MCF 10A (cell line): ENCODE data around the gene ZMIZ1. TPM values are rescaled to one million over a fixed set of nuclear protein-coding genes. Genes with fewer than 3 reads are reported as not detected.

Experiments
- BruUV-seq: library from RNA; stranded (reverse); fragments of 400-500 nt; replicated peaks from 2 replicates; lab custom pipeline; 2021; lab: Mats Ljungman, UMichigan
- CTCF ChIA-PET: fragments of 300-600 bp; sonication (Branson Sonifier 250); formaldehyde crosslinking; extraction: SDS; loops from one replicate; lab custom pipeline; 2021; ENCODE audit warnings: antibody characterized with exemption, inconsistent platforms; lab: Yijun Ruan, JAX
- POLR2A ChIA-PET: fragments of 300-600, 350-650 bp; sonication (Branson Sonifier 250); formaldehyde crosslinking; extraction: SDS; loops from one replicate; lab custom pipeline; 2020; ENCODE audit warnings: antibody characterized with exemption, inconsistent platforms; lab: Yijun Ruan, JAX
- DNase-seq: peaks from one replicate; pipeline ENCODE4 v3.0.0-alpha.2; 2018; ENCODE audit not compliant: unreplicated experiment
- H3K27ac Mint-ChIP-seq: one replicate; pipeline ENCODE4 v1.8.0; 2022; ENCODE audit warnings: mild to moderate bottlenecking, low read depth, mixed read lengths; ENCODE audit not compliant: unreplicated experiment
- H3K27me3 Mint-ChIP-seq: one replicate; pipeline ENCODE4 v1.8.0; 2022; ENCODE audit warnings: mixed read lengths; ENCODE audit not compliant: insufficient read depth, unreplicated experiment
- H3K36me3 Mint-ChIP-seq: one replicate; pipeline ENCODE4 v1.8.0; 2022; ENCODE audit warnings: mild to moderate bottlenecking, moderate library complexity, mixed read lengths; ENCODE audit not compliant: insufficient read depth, unreplicated experiment
- H3K4me1 Mint-ChIP-seq: one replicate; pipeline ENCODE4 v1.8.0; 2022; ENCODE audit warnings: mixed read lengths; ENCODE audit not compliant: insufficient read depth, unreplicated experiment
- H3K4me3 Mint-ChIP-seq: one replicate; pipeline ENCODE4 v1.8.0; 2022; ENCODE audit warnings: mild to moderate bottlenecking, moderate library complexity, mixed read lengths; ENCODE audit not compliant: unreplicated experiment
- H3K9me3 Mint-ChIP-seq: one replicate; pipeline ENCODE4 v1.8.0; 2022; ENCODE audit warnings: mixed read lengths; ENCODE audit not compliant: unreplicated experiment
- intact Hi-C: fragments of 100-400 bp; cut with micrococcal nuclease; formaldehyde crosslinking; loops from 2 replicates; pipeline ENCODE4 v1.14.1; 2022
- total RNA-seq: library from RNA; stranded (reverse); gene quantifications from 2 replicates; pipeline ENCODE4 v1.2.3, GENCODE V29; 2022
- TF ChIP-seq, protein P1 (sequence below): fragments of 200-600 bp; IDR thresholded peaks from one replicate; pipeline ENCODE4 v1.8.0; 2022; ENCODE audit warnings: antibody characterized with exemption, mild to moderate bottlenecking; ENCODE audit not compliant: unreplicated experiment

ZMIZ1 gene
- total RNA-seq, 1 experiment from 2014 or later: 15.5 TPM

DNA sequence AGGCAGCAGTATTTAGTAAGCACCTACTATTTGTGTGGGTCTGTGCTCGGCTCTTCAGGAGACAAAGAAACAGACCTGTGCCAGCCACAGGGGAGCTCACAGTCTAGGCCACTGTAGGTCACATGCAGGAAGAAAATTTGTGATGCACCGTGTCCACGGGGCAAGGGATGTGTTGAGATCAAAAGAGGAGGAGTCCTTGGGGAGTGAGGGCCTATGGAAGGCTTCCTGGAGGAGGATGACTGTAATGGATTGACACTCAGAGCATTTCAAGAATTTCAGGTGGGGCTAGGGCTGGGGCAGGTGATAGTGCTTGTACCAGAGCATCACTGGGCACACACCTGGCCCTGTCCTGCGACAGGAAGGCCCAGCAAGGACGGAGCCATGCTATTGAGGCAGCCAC lies 102.7 kb downstream of the ZMIZ1 start:
- CTCF ChIA-PET: no interaction called here
- no peak for DNase-seq
- no peak overlapping the region for H3K27ac Mint-ChIP-seq
- peaks cover 13% of the 10 kb centered on the region for H3K36me3 Mint-ChIP-seq
- peaks cover 7% of the 10 kb centered on the region for H3K4me1 Mint-ChIP-seq
- intact Hi-C loops: no loop called here
- no peaks in the 10 kb centered on the region for H3K27me3 Mint-ChIP-seq
- BruUV-seq: no TSS peak
- TF ChIP-seq, protein P1, sequence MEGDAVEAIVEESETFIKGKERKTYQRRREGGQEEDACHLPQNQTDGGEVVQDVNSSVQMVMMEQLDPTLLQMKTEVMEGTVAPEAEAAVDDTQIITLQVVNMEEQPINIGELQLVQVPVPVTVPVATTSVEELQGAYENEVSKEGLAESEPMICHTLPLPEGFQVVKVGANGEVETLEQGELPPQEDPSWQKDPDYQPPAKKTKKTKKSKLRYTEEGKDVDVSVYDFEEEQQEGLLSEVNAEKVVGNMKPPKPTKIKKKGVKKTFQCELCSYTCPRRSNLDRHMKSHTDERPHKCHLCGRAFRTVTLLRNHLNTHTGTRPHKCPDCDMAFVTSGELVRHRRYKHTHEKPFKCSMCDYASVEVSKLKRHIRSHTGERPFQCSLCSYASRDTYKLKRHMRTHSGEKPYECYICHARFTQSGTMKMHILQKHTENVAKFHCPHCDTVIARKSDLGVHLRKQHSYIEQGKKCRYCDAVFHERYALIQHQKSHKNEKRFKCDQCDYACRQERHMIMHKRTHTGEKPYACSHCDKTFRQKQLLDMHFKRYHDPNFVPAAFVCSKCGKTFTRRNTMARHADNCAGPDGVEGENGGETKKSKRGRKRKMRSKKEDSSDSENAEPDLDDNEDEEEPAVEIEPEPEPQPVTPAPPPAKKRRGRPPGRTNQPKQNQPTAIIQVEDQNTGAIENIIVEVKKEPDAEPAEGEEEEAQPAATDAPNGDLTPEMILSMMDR: no peak
- POLR2A ChIA-PET: no interaction called here
- no peaks in the 10 kb centered on the region for H3K9me3 Mint-ChIP-seq
- no peak overlapping the region for H3K4me3 Mint-ChIP-seq

DNA sequence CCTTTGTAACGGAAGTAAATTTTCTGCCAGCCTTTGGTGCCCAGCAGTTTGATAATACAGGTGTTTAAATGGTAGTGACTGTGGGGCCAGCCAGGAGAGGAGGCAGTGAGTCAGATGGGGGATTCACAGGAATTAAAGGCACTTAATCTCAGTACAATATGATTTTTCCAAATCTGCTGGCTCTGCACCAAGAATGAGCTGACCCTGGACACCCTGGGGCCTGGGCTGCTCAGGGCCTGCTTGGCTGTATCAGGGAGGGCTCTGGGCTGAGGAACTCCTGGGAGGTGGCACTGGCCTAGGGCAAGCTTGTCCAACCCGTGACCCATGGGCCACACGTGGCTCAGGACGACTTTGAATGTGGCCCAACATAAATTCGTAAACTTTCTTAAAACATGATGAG lies 104.1 kb downstream of the ZMIZ1 start:
- TF ChIP-seq, protein P1: no peak
- DNase-seq: no peak
- peaks cover 13% of the 10 kb centered on the region for H3K36me3 Mint-ChIP-seq
- no peaks in the 10 kb centered on the region for H3K27me3 Mint-ChIP-seq
- CTCF ChIA-PET: no interaction called here
- H3K4me1 Mint-ChIP-seq: peaks cover 7% of the 10 kb centered on the region
- no peak overlapping the region for H3K4me3 Mint-ChIP-seq
- no peaks in the 10 kb centered on the region for H3K9me3 Mint-ChIP-seq
- BruUV-seq: no TSS peak
- POLR2A ChIA-PET: interaction anchor here (0.6 to 1.5 kb wide), 3 partner anchors 10 to 12 kb away, joined by 3 to 5 read pairs (median 3); no protein-coding TSS in a partner anchor
- intact Hi-C loops: no loop called here
- H3K27ac Mint-ChIP-seq: no peak overlapping the region

DNA sequence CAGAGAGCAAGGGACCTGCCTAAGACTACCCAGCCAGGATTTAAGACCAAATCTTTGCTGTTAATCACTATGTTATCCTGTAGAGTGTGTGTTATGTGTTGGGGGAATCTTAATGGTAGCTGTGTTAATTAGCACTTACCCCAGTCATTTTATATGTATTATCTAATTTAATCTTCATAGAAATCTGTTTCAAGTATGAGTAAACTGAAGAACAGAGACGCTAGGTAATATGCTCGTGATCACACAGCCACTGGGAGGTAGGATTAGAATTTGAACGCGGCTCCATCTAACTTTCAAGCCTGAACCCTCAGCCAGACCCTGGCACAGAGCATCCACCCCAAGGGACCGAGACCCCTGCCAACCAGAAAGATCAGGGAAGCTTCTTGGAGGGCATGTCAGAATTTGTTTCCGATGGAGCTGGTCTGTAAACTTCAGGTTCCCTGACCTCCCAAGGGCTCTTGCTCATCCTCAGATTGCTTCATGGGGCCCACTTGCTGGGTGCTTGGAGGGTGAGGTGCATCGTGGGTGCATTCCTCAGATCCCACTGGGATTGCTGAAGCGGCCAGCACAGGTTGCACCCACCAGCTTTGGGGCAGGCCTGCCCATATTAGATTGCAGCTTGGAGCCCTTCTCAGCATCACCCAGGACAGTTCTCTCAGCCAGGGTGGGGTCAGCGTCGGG lies 105.0 kb downstream of the ZMIZ1 start:
- Mint-ChIP-seq H3K27ac (no peak overlapping the region), H3K4me1 (peaks cover 7% of the 10 kb centered on the region), H3K9me3 (no peaks in the 10 kb centered on the region), H3K27me3 (no peaks in the 10 kb centered on the region), H3K36me3 (peaks cover 13% of the 10 kb centered on the region), H3K4me3 (no peak overlapping the region)
- POLR2A ChIA-PET: interaction anchor here (0.6 to 1.5 kb wide), 3 partner anchors 10 to 11 kb away, joined by 3 to 5 read pairs (median 3); no protein-coding TSS in a partner anchor
- no peak for DNase-seq
- no TSS peak for BruUV-seq
- intact Hi-C loops: no loop called here
- CTCF ChIA-PET: interaction anchor here (0.9 kb wide), 1 partner anchor 10 kb away, joined by 4 read pairs; no protein-coding TSS in a partner anchor
- TF ChIP-seq, protein P1: no peak

DNA sequence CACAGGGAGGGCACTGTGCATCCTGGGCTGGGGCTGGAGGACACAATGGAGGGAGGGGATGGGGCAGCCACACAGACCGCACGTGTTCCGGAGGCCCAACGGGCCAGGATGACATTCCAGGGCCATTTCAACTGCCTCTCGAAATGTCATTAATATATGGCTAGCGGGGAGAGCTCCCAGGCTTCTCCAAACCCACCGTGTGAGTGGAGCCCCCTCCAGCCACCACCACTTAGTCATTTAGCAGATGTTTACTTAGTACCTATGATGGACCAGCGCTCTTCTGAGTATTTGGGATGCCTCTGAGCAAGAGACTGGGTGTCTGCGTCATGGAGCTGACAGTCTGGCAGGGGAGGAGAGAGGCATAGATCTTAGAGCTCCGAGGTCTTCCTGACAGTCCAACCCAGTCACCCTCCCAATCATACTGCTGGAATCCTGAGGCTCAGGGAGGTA lies 107.3 kb downstream of the ZMIZ1 start:
- no peak overlapping the region for H3K27ac Mint-ChIP-seq
- ChIA-PET POLR2A (interaction anchor here (0.7 kb wide), 1 partner anchor 34 kb away, joined by 4 read pairs; no protein-coding TSS in a partner anchor), CTCF (no interaction called here)
- BruUV-seq: no TSS peak
- no peak overlapping the region for H3K4me3 Mint-ChIP-seq
- intact Hi-C loops: no loop called here
- no peaks in the 10 kb centered on the region for H3K9me3 Mint-ChIP-seq
- no peaks in the 10 kb centered on the region for H3K27me3 Mint-ChIP-seq
- H3K36me3 Mint-ChIP-seq: peaks cover 14% of the 10 kb centered on the region
- TF ChIP-seq, protein P1: no peak
- H3K4me1 Mint-ChIP-seq: peaks cover 13% of the 10 kb centered on the region
- DNase-seq: no peak
